Cardiac fibroblast (primary cell): ENCODE measurements around the gene RETSAT.
"Not testable (repeated sequence)": the region's sequence is repeated elsewhere in the genome, so short reads cannot be mapped to it uniquely, and the experiment has no call there.

Experiments used
- DNase-seq, 2 donors: peaks; one replicate each; pipeline versions ENCODE4 v3.0.0 to v3.0.0-alpha.2; 2010; ENCODE audit warnings: low read depth in 2 of 2
- H3K4me3 ChIP-seq, 2 donors: replicated peaks in 1 of 2; 1 replicate in 1 of 2; 2 replicates in 1 of 2; pipeline ENCODE4 v1.5.1; 2011; ENCODE audit warnings: low read depth in 2 of 2, low read length in 2 of 2, mild to moderate bottlenecking in 2 of 2, moderate library complexity in 1 of 2
- CTCF ChIP-seq: IDR thresholded peaks from one replicate; pipeline ENCODE4 v1.5.1; 2011; ENCODE audit warnings: low read depth, mild to moderate bottlenecking, low read length, inconsistent platforms

Gene RETSAT

GRCh38 chr2:85330839-85331636, 23.3 kb downstream of the RETSAT start:
- DNase-seq, result no peak
- TF ChIP-seq CTCF, result no peak
- no peak overlapping the region for H3K4me3 ChIP-seq

GRCh38 chr2:85329701-85330100, 24.6 kb downstream of the RETSAT start:
- not testable (repeated sequence) for H3K4me3 ChIP-seq, DNase-seq

GRCh38 chr2:85329181-85329651, 25.1 kb downstream of the RETSAT start:
- H3K4me3 ChIP-seq, result no peak overlapping the region
- DNase-seq, result no peak
- no peak for TF ChIP-seq CTCF

GRCh38 chr2:85327822-85328617, 26.3 kb downstream of the RETSAT start, which contains the start of gene TGOLN2:
TGOLN2 (minus strand) TSS chr2:85327989; CDS start chr2:85327962, 27 bp downstream.
- peak within 1 kb of the TSS; percentile 79 to 85 for H3K4me3 ChIP-seq
- TF ChIP-seq CTCF, result no peak
- peak; percentile 92 to 93 for DNase-seq

- peak; percentile 54 to 57 for DNase-seq
- TF ChIP-seq CTCF, result no peak
- H3K4me3 ChIP-seq, result peak overlapping the region; percentile 79 to 85
Observed at GRCh38 chr2:85327160-85327821, 27.0 kb downstream of the RETSAT start.

- no peak for TF ChIP-seq CTCF
- peak overlapping the region; percentile 79 to 85 for H3K4me3 ChIP-seq
- peak; percentile 42 to 58 for DNase-seq
Observed at GRCh38 chr2:85326406-85327159, 27.7 kb downstream of the RETSAT start.
